ENCODE measurements around the gene DYNC1I2.

DYNC1I2 gene

GRCh38 chr2:171745141-171745540, 57.9 kb downstream of the DYNC1I2 start:
- ChIA-PET POLR2A (no interaction called here), CTCF (interaction anchor here (0.5 kb wide), 1 partner anchor 382 kb away, joined by 3 read pairs; no protein-coding TSS in a partner anchor)
- no peak overlapping the region for H3K27ac ChIP-seq (ENCODE audit: extremely low read depth, low read depth, low read length)
- no peak overlapping the region for H3K4me3 ChIP-seq (ENCODE audit: low read depth, low read length)
- H3K4me1 ChIP-seq (ENCODE audit: control insufficient read depth, insufficient read depth, low read length) = no peaks in the 10 kb centered on the region
- peaks cover 0 to 67% of the 10 kb centered on the region in 2 experiments; a peak in 2 of 3 replicates for H3K36me3 ChIP-seq (ENCODE audit: control insufficient read depth in 2 of 2, insufficient read depth in 1 of 2, low read length in 2 of 2)
- TF ChIP-seq ZNF169 (tag by site-specific recombination; IDR thresholded peaks at IDR 0.05) (no peak), IKZF3 (tag by site-specific recombination; IDR thresholded peaks at IDR 0.05) (no peak)
- no peaks in the 10 kb centered on the region for H3K9me3 ChIP-seq (ENCODE audit: control insufficient read depth, insufficient read depth, low read depth, low read length)

- POLR2A ChIA-PET = no interaction called here
- CTCF ChIA-PET = no interaction called here
- peaks cover 0 to 68% of the 10 kb centered on the region in 2 experiments; a peak in 2 of 3 replicates for H3K36me3 ChIP-seq (ENCODE audit: control insufficient read depth in 2 of 2, insufficient read depth in 1 of 2, low read length in 2 of 2)
- TF ChIP-seq ZNF280D (tag by site-specific recombination; IDR thresholded peaks at IDR 0.05) (no peak), ZNF302 (tag by site-specific recombination; IDR thresholded peaks at IDR 0.05; ENCODE audit: low read depth) (no peak), ZXDB (tag by site-specific recombination; IDR thresholded peaks at IDR 0.05) (0 out of 2 replicates have a peak, but pooled peaks have one; percentile 43), FEZF1 (tag by site-specific recombination; IDR thresholded peaks at IDR 0.05) (peak; percentile 54), OSR2 (tag by site-specific recombination; IDR thresholded peaks at IDR 0.05) (peak; percentile 63; the same call in 1 of the 2 replicates), PRDM6 (tag by site-specific recombination; IDR thresholded peaks at IDR 0.05) (peak; percentile 35), ZNF837 (tag by site-specific recombination; IDR thresholded peaks at IDR 0.05) (no peak), ZNF544 (tag by site-specific recombination; IDR thresholded peaks at IDR 0.05) (no peak), ZNF16 (tag by site-specific recombination; IDR thresholded peaks at IDR 0.05; ENCODE audit: low read depth) (no peak), GLIS1 (tag by site-specific recombination; IDR thresholded peaks at IDR 0.05) (peak; percentile 17; the same call in 1 of the 2 replicates), ZNF394 (tag by site-specific recombination; IDR thresholded peaks at IDR 0.05; ENCODE audit: borderline replicate concordance) (no peak), PRDM4 (tag by site-specific recombination; IDR thresholded peaks at IDR 0.05) (peak; percentile 88), IKZF3 (tag by site-specific recombination; IDR thresholded peaks at IDR 0.05) (peak; percentile 56), ZNF660 (tag by site-specific recombination; IDR thresholded peaks at IDR 0.05) (no peak), ZNF843 (tag by site-specific recombination; IDR thresholded peaks at IDR 0.05) (peak; percentile 71), ZNF274 (IDR thresholded peaks at IDR 0.05; ENCODE audit: low read length) (no peak), ZNF274 (tag by site-specific recombination; IDR thresholded peaks at IDR 0.05; ENCODE audit: borderline replicate concordance) (no peak)
- no peaks in the 10 kb centered on the region for H3K9me3 ChIP-seq (ENCODE audit: control insufficient read depth, insufficient read depth, low read depth, low read length)
- no peak overlapping the region for H3K4me3 ChIP-seq (ENCODE audit: low read depth, low read length)
- no peaks in the 10 kb centered on the region for H3K4me1 ChIP-seq (ENCODE audit: control insufficient read depth, insufficient read depth, low read length)
- no peak overlapping the region for H3K27ac ChIP-seq (ENCODE audit: extremely low read depth, low read depth, low read length)
Observed at GRCh38 chr2:171745806-171746205, 58.5 kb downstream of the DYNC1I2 start.

Data from HEK293 (cell line).